Prostate gland (tissue), 2 donors: Measurements from ENCODE around the gene ALDH6A1.

ENCODE experiments used
- POLR2AphosphoS5 ChIP-seq: sonication (generic); formaldehyde crosslinking; IDR thresholded peaks from one replicate; pipeline ENCODE4 v1.6.1; 2017; ENCODE audit warnings: antibody characterized with exemption
- TF ChIP-seq, protein P1 (sequence below), 4 experiments: fragments of 200-600 bp in 2 of 4; fragments of 450-650 bp in 2 of 4; sonication (generic) in 2 of 4; IDR thresholded peaks; 1 replicate in 3 of 4; 2 replicates in 1 of 4; pipeline ENCODE4 v1.5.1; 2016 to 2019; ENCODE audit warnings: antibody characterized with exemption in 4 of 4, mild to moderate bottlenecking in 2 of 4, moderate library complexity in 2 of 4

DNA sequence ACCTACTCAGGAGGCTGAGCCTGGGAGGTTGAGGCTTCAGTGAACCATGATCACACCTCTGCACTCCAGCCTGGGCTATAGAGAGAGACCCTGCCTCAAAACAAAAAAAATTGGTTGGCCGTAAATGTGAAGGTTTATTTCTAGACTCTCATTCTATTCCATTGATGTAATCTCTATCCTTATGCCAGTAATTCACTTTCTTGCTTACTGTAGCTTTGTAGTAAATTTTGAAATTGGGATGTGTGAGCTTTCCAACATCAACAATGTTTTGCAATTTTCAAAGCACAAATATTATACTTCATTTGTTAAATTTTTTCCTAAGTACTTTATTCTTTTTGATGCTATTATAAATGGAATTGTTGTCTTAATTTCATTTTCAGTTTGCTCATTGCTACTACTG is 25.1 kb upstream of the ALDH6A1 start:
- TF ChIP-seq, protein P1, sequence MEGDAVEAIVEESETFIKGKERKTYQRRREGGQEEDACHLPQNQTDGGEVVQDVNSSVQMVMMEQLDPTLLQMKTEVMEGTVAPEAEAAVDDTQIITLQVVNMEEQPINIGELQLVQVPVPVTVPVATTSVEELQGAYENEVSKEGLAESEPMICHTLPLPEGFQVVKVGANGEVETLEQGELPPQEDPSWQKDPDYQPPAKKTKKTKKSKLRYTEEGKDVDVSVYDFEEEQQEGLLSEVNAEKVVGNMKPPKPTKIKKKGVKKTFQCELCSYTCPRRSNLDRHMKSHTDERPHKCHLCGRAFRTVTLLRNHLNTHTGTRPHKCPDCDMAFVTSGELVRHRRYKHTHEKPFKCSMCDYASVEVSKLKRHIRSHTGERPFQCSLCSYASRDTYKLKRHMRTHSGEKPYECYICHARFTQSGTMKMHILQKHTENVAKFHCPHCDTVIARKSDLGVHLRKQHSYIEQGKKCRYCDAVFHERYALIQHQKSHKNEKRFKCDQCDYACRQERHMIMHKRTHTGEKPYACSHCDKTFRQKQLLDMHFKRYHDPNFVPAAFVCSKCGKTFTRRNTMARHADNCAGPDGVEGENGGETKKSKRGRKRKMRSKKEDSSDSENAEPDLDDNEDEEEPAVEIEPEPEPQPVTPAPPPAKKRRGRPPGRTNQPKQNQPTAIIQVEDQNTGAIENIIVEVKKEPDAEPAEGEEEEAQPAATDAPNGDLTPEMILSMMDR (IDR thresholded peaks at IDR 0.05), result no peak
- TF ChIP-seq POLR2AphosphoS5, result no peak
